Dermis microvascular lymphatic vessel endothelial cell (primary cell): ENCODE data around the gene SLC30A2. TPM values are rescaled to one million over a fixed set of nuclear protein-coding genes. Genes with fewer than 3 reads are reported as not detected.

Experiments
- DNase-seq, 2 donors: peaks; one replicate each; pipeline versions ENCODE4 v3.0.0 to v3.0.0-alpha.2; 2010; ENCODE audit warnings: low read depth in 2 of 2
- total RNA-seq: library from RNA; depleted of rRNA; stranded (reverse); fragments of >200 nt; gene quantifications from 2 replicates; pipeline ENCODE4 v1.2.1, GENCODE V29; 2014

SLC30A2 gene
- total RNA-seq, 1 donor from 2014 or later = not detected

DNA sequence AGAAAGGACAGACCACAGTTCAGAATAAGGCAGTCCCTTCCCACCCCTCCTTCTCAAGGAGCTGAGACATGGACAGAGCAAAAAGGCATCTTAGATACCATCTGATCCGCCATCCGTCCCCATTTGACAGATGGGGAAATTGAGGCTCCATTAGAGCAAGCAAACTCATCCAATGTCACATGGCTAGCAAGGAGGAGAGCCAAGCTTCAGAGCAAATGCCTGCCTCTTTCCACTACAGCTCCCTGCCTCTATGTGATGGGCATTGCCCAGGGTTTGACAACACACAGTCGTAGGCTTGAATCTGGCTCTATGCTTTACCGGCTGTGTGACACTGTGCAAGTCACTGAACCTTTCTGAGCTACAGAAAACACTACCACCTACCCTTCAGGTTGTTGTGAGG is 3.9 kb downstream of the SLC30A2 start:
- DNase-seq = no peak

DNA sequence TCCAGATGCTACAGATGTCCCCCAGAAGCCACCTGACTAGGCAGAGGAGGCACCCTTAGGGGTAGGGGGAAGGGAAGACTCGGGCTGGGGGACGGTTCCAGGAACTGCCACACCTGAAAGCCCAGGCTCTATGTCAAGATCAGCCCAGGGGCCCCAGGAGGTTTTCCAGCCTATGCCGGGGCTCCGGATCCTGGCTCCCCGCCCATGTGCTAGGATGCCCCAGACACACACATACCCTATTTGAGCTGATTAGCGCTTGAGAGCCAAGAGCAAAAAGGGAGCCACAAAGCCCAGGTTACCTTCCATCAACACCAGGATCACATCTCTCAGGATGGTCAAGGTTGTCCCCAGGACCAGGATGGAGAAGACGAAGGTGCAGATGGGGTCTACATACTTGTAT is 4.5 kb downstream of the SLC30A2 start:
- DNase-seq = no peak

DNA sequence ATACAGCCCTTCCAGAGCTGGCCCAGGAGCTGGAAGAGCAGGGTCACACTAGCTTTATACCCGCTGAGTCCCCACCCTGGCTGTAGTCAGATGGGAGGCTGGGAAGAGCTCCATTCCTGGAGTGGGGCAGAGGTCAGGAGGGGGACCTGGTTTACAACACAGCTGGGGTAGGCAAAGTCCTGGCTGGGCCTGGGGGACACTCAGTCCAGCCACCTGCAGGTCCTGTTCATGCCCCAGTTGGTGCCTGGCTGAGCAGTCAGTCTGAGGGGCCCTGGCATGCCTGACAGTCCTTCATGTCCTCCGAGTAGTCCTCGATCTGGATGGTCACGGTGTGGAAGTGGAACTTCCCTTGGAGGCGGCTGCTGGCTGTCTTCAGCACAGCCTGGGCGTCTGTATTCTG is 7.0 kb downstream of the SLC30A2 start:
- DNase-seq = no peak

DNA sequence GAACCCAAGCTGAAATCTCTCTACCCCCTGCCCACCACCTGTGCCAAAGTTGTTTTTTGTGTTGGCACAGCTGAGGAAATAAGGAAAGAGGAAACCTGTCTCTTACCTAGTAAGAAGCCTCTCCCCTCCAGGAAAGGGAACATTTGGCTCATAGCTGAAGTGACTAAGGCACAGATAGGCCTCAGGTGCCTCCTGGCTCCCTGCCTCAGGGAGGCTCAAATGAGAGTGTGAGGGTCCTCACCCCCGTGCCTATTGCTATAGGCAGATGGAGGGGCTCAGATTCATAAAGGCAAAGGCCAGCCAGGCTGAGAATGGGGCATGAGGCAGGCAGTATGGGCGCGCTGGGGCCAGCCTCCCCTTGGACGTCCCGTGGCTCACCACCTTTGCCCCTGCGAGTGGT is 7.4 kb downstream of the SLC30A2 start:
- DNase-seq = no peak

DNA sequence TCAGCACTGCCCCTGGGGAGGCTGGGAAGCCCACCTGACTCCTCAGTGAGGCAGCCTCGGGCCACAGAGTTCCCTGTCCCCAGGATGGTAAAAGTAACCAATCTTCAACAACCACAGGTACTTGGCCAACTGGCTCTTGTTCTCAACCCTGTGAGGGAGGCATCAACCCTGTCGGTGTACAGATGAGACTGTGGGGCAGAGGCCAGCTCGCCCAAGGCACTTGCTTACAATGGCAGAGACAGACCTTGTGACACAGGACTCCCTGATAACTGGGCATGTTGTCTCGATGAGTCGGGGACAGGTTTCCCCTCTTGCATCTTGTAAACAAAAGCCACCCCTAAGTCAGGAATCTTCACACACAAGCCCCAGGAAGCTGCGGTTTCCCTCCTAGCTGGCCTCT is 8.0 kb downstream of the SLC30A2 start:
- no peak for DNase-seq

DNA sequence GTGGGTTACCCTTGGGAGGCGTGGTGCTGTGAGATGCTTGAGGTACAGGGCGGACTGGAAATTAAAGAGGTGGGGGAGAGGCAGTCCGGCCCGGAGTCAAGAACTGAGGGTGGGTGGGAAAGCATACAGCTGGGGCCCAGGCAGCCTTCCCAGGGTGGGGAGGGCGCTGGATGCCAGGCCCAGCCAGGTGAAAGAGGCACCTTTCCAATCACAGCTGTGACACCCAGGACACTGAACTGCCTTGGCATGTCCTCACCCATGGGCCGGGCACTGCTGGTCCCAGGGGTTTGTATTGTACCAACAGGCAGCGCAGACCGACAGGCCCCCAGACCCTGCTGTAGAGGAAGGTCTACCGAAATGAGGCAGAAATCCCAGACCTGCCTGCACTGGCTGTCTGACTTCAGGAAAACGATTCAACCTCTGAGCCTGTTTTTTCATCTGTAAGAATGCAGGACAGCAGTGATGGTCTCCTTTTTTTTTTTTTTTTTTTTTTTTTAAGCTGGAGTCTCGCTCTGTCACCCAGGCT is 9.1 kb downstream of the SLC30A2 start:
- DNase-seq = no peak

DNA sequence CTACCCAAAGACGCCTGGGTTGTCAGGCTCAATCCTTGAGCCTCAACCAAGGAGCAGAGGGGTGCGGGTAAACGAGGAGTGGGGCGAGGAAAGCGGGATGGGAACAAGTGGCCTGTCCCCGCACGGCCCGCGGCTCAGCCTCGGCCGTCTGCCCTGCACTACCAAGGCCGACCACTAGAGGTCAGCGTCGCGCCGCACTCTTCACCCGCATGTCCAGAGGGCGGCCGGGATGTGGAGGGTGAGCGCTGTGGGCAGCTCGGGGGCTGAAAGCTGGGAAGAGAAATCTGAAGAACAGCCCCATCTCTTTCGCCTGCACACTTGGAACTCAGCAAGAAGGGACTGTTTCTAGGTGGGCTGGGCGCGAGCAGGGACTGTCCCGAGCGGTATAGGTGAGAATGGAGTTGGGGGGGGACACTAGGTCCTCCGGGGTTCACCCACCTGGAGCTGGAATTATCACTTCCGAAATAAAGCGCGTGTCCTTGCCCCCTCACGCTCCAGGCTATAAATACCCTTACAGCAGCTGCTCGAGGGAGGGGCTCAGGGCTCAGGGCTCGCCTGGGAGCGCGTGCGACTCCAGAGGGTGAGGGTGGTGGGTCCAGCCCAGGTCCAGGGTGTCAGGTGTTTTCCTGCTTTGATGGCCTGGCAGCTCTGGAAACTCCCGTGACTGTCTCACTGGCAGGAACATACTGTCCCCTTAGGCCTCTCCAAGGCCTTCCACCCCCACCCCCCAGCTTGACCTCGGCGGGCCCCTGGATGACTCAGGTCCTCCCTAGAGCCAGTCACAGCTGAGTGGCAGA is 9.8 kb downstream of the SLC30A2 start:
- DNase-seq = peak; percentile 27 to 62

DNA sequence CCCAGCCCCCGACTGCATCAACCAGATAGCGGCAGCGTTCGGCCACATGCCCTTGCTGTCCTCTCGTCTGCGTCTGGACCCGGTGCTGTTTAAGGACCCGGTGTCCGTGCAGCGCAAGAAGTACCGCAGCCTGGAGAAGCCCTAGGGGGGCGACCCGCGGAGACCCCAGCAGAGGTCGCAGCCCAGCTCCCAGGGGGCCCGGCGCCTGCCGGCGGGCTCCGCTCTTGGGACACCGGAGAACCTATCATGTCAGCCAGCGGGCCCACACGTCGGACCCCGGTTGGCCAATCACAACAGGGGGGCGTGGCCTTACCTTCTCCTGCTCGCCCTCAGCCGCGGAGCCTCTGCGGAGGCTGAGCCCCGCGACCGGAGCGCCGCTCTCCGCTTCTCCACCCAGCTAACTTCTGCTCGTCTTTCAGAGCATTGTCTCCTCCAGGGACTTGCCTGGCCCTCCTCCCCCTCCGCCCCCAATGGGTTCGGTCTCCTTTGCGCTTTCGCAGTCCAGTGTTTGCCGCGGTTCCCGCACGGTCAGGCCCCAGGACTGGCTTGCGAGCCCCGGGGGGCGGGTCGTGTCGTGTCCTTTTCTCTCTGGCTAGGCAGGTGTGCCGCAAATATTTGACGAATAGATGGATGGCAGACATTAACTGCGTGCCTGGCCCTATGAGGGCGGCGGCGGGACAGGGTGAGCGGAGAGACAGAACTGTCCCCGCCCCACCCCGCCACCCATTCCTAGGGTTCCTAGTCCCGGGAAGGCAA is 10.5 kb downstream of the SLC30A2 start:
- peak; percentile 74 to 94 for DNase-seq

DNA sequence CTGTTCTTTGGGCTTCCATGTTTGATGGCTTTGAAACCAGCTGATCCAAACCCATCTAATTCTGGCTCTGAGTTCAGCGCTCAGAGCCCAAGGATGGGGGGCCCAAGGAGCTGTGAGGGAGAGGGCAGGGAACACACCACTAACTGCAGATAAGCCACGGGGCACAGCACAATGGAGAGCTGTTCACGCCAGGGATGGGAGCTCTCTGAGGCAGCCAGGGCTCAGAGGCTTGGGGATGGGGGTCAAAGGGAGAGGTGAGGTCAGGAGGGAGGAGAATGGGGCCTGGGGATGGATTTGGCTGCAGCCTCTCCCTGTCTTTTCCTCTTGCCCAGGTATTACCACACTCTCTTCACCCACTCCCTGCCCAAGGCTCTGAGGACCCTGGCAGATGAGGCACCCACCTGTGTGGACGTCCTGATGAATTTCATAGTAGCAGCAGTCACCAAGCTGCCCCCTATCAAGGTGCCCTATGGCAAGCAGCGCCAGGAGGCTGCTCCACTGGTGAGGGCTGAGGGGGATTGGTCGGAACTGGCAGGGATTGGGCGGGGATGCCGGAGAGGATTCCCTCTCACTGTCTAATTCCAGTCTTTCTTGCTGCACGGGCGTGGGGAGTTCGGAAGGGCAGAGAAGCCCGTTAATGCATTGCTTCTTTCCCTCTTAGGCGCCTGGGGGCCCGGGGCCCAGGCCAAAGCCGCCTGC is 11.3 kb downstream of the SLC30A2 start:
- no peak for DNase-seq

DNA sequence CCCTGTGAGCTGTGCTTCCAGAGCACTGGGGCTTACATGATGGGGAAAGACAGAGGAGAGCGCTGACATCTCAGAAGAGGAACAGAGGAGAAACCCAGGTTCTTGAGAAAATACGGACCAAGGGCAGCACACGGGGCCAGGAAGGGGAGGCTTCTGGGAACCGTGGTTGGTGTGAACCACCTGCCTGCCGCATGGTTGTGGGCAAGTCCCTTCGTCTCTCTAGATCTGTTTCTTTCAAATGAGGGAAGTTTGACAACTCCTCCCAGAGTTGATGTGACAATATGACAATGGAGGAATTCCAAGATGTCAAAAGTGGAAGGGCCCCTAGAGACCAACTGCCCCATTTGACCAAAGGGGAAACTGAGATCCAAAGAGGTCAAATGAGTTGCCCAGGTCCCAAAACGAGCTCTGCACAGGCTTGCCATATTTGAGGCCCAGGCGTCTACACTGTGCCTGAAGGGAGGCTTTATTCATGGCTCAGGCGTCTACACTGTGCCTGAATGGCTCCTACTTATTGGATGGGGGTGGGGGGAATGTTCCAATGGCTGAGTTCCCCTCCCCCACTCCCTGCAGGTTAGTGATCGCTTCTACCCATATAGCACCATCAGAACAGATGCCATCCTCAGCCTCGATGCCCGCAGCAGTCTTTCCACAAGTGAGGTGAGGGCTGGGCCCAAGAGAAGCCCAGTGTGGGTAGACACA is 13.1 kb downstream of the SLC30A2 start:
- DNase-seq = no peak

DNA sequence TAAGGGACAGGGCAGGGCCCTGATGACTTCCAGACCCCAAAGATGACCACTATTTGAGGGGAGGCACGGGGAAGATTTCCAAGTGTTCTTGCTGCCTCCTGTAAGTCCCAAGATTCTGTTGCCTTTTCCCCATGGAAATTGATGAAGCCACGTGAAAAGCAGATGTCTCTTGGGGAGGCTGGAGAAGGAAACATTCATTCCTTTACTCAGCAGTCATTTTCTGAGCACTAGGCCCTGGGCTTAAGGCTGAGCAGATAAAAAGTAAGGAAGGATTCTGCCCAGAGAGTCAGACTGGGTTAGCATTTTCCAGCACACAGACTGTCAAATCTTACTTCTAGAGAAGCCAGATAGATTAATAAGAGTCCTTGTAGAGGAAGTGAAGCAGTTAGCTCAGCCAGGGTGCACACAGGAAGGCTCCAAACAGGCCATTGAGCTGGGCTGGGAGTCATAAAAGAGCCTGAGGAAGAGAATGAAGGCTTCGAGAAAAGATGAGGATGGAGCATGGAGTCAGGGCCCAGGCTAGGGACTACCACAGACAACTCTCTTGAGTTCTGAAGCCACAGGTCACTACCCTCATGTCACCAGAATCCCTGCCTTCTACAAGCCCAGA is 14.2 kb downstream of the SLC30A2 start:
- DNase-seq = no peak

DNA sequence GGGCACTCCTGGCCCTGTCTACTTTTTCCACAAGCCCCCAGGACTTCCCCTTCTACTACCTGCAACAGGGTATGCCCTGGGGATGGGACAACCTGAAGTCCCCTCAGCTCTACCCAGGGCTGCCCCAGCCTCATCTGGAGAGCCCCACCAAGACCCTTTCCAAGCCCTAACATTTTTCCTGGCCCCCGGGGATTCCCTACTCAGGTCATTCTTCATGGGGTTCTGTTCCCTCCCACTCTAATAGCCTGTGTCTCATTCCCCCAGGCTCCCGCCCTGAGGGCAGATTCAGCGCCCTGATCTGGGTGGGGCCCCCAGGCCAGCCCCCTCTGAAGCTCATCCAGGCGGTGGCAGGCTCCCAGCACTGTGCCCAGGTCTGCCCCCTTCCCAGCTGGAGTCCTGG is 14.7 kb downstream of the SLC30A2 start:
- DNase-seq = no peak

DNA sequence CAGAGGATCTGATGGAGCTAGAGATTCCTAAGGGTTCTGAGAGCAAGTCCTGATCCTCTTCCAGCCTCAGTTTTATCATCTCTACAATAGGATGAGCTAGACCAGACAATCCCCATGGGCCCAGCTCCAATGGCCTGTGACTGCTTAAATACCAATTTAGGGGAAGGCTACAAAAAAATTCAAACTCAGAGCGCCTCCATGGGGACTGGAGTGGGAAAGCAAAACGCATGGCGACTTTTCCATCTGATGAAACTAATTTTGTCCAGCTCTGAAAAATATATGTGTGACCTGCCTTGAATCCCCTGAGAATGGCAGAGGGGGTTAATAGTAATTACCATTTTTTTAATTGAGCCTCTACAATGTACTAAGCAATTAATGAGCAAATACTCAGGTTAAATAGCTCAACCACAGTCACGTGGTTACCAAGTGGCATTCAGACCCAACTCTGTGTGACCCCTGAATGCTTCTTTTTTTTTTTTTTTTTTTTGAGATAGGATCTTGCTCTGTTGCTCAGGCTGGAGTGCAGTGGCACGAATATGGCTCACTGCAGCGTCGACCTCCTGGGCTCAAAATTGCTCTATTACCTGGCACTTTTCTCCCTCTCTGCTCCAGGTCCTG is 15.9 kb downstream of the SLC30A2 start:
- DNase-seq = no peak

DNA sequence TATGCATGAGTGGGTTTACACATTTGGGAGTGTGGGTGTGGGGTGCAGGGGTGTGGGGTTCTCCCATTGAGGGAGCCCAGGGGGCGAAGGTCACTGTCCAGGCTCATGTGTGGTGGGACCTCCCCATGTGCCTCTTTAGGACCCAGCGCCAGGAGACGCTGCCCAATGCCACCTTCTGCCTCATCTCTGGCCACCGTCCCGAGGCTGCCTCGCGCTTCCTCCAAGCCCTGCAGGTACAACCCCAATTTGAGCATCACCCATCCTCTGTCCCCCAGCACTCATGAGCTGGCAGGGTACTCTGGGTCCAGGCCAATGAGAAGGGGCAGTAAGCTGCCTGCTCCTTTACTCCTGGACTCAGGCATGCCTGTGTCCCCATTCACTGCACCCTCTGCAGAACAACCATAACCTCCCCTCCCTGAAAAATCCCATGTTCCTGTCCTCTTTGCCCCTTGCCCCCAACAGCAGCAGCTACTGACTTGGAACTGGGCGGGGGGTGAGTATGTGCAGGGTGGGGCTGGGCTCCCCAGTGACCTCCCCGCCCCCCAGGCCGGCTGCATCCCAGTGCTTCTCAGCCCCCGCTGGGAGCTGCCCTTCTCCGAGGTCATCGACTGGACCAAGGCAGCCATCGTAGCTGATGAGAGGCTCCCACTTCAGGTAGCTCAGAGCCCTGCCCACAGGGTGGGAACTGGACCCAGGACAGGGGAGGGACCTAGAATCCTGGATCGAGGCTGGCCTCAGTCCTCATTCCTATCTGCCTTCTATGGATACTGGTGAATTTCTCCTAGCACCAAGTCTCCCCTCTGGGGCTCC is 16.7 kb downstream of the SLC30A2 start:
- no peak for DNase-seq

DNA sequence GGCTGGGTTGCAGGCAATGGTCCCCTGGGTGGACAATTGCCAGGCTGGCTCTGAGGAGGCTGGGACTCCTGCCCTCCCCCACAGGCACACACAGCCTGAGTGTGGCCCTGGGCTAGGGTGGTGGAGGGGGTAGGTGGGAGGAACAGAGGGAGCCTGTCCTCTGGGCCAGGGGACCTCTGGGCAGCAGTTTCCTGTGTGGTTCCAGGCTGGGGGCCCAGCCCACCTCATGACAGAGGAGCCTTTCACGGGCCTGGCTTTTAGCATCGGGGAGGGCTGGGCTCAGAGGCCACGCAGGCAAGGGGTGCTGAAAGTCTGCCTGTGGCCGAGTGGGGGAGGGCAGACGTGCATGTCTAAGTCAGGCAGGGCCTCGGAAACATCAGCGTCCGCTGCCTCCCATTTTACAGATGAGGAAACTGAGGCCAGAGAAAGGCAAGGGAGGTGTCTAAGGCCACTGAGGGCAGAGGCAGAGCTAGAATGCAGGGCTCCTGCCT is 17.4 kb downstream of the SLC30A2 start:
- DNase-seq = no peak

DNA sequence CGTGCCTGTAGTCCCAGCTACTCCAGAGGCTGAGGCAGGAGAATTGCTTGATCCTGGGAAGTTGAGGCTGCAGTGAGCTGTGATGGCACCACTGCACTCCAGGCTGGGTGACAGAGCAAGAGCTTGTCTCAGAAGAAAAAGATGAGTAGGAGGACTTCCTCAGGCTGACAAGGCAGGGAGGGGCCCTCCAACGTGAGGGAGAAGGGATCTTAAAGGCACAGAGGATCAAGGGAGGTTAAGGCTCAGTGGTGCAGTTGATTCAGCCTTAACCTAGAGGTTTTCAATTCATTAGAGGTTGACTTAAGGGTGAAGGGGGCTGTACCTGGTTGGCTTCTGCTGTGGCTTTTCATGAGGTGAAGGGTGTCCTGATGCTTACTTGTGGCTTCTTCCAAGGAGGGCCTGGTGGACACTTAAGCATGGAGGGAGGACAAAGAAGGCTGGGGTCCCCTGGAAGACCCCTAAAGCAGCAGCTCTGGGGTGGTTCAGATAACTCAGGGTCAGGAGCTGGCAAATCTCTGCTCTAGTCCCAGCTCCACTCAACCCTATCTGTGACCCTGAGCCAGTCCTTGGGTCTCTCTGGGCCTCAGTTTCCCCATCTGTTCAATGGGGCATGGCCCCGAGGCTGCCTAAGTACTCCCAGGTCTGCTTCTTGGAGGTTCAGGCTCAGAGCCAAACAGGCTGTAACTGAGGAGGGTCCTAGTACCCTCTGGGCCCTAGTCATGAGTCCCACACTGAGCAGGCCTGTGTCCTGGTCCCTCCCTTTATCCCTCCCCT is 18.0 kb downstream of the SLC30A2 start:
- no peak for DNase-seq

DNA sequence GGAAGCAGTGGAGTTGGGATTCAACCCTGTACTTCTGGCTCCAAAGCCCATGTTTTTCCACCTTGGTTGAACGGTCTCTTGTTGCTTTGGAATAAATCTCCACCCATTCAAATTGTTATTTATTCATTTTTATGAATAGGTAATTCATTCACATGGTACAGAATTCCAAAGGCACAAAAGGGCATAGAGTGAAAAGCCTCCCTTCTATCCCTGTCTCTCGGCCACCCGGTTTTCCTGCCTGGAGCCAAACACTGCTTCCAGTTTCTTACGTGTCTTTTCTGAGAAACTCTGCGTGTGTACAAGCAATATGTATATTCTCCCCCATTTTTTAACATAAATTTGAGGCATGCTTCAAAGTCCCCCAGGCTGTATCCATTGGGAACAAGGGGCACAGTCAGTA is 20.4 kb downstream of the SLC30A2 start:
- DNase-seq = no peak

DNA sequence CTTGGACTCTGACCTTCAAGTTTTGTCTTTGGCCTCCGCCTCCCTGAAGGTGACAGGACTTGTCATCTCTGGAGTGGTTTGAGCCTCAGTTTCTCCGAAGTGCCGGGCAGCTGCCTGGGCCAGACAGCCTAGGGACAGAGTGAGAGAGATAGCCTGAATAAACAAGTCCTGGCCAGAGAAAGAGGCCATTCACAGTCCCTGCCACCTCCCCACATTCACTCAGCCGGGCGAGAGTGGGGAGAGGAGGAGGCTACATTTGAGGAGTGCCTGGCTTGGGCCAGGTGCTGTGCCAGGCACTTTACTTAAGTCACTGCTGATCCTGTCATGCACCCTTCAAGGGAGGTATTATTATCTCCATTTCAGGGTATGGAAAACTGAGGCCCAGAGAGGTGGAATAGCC is 20.9 kb downstream of the SLC30A2 start:
- DNase-seq = no peak

DNA sequence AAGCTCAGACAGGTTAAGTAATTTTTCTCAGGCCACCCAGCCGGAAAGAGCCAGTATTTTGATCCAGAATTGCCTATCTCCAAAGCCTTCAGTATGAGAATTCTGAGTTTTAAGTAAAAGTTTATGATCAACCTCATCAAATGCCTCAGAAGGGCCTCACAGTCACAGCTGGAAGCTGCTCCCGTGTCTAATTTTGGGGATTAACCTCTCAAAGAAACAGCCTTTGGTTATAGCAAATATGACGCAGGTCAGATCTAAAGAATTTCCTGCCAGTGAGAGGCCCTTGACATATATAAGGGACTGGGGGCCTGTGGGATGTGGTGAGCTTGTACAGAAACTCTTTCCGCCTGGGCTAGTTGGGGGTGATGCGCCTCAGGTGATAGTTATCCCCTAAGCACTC is 22.1 kb downstream of the SLC30A2 start:
- DNase-seq = no peak
